ENCODE measurements around the gene SH3PXD2A.

The SH3PXD2A gene

GRCh38 chr10:103558911-103559310 is 296.5 kb downstream of the SH3PXD2A start:
- H3K4me3 ChIP-seq (ENCODE audit: control insufficient read depth in 1 of 7, extremely low read depth in 1 of 7, insufficient read depth in 4 of 7, low read depth in 2 of 7, low read length in 6 of 7) = no peak overlapping the region
- ChIA-PET POLR2A (interaction anchor here (0.6 kb wide), 1 partner anchor 9 kb away, joined by 4 read pairs; no protein-coding TSS in a partner anchor), CTCF (interaction anchor here (1.2 to 2.6 kb wide), 4 partner anchors 12 to 34 kb away, joined by 3 to 7 read pairs (median 5); no protein-coding TSS in a partner anchor)
- H3K27me3 ChIP-seq (replicated peaks in 2 of 5; ENCODE audit: control insufficient read depth in 4 of 5, insufficient read depth in 5 of 5, low read length in 4 of 5) = peaks cover 0 to 13% (median 8%) of the 10 kb centered on the region in 5 experiments
- WGBS (ENCODE audit: insufficient coverage) = 11% methylated on average over 9 of the region's 9 CpGs
- DNase-seq = peak in 2 of 3 donors; percentile 59 to 60
- H3K36me3 ChIP-seq (ENCODE audit: control insufficient read depth in 4 of 4, insufficient read depth in 4 of 4, low read length in 3 of 4) = no peaks in the 10 kb centered on the region
- no peak overlapping the region for H3K27ac ChIP-seq (ENCODE audit: insufficient read depth in 1 of 2, low read depth in 1 of 2, low read length in 2 of 2, poor library complexity in 1 of 2, severe bottlenecking in 2 of 2)
- H3K4me1 ChIP-seq (ENCODE audit: control extremely low read depth in 1 of 4, control insufficient read depth in 4 of 4, insufficient read depth in 4 of 4, low read length in 3 of 4) = peaks cover 0 to 22% (median 19%) of the 10 kb centered on the region in 4 experiments
- H3K9me3 ChIP-seq (ENCODE audit: control extremely low read depth in 1 of 5, control insufficient read depth in 4 of 5, insufficient read depth in 2 of 5, low read depth in 1 of 5, low read length in 4 of 5) = peaks cover 0 to 3% (median 0%) of the 10 kb centered on the region in 5 experiments

GRCh38 chr10:103557455-103557854 is 297.9 kb downstream of the SH3PXD2A start:
- ChIA-PET CTCF (interaction anchor here (1.4 to 2.6 kb wide), 2 partner anchors 10 to 35 kb away, joined by 3 to 7 read pairs; no protein-coding TSS in a partner anchor), POLR2A (no interaction called here)
- no peak overlapping the region for H3K4me3 ChIP-seq (ENCODE audit: control insufficient read depth in 1 of 7, extremely low read depth in 1 of 7, insufficient read depth in 4 of 7, low read depth in 2 of 7, low read length in 6 of 7)
- peaks cover 0 to 22% (median 19%) of the 10 kb centered on the region in 4 experiments for H3K4me1 ChIP-seq (ENCODE audit: control extremely low read depth in 1 of 4, control insufficient read depth in 4 of 4, insufficient read depth in 4 of 4, low read length in 3 of 4)
- H3K27me3 ChIP-seq (replicated peaks in 2 of 5; ENCODE audit: control insufficient read depth in 4 of 5, insufficient read depth in 5 of 5, low read length in 4 of 5) = peaks cover 0 to 13% (median 8%) of the 10 kb centered on the region in 5 experiments
- H3K9me3 ChIP-seq (ENCODE audit: control extremely low read depth in 1 of 5, control insufficient read depth in 4 of 5, insufficient read depth in 2 of 5, low read depth in 1 of 5, low read length in 4 of 5) = peaks cover 0 to 3% (median 0%) of the 10 kb centered on the region in 5 experiments
- H3K36me3 ChIP-seq (ENCODE audit: control insufficient read depth in 4 of 4, insufficient read depth in 4 of 4, low read length in 3 of 4) = no peaks in the 10 kb centered on the region
- 93% methylated on average over 7 of the region's 10 CpGs for WGBS (ENCODE audit: insufficient coverage)
- H3K27ac ChIP-seq (ENCODE audit: insufficient read depth in 1 of 2, low read depth in 1 of 2, low read length in 2 of 2, poor library complexity in 1 of 2, severe bottlenecking in 2 of 2) = no peak overlapping the region
- no peak for DNase-seq

GRCh38 chr10:103556383-103557007 is 298.9 kb downstream of the SH3PXD2A start:
- Histone ChIP-seq H3K9me3 (ENCODE audit: control extremely low read depth in 1 of 5, control insufficient read depth in 4 of 5, insufficient read depth in 2 of 5, low read depth in 1 of 5, low read length in 4 of 5) (peaks cover 0 to 3% (median 0%) of the 10 kb centered on the region in 5 experiments), H3K36me3 (ENCODE audit: control insufficient read depth in 4 of 4, insufficient read depth in 4 of 4, low read length in 3 of 4) (no peaks in the 10 kb centered on the region), H3K4me3 (ENCODE audit: control insufficient read depth in 1 of 7, extremely low read depth in 1 of 7, insufficient read depth in 4 of 7, low read depth in 2 of 7, low read length in 6 of 7) (no peak overlapping the region), H3K27me3 (replicated peaks in 2 of 5; ENCODE audit: control insufficient read depth in 4 of 5, insufficient read depth in 5 of 5, low read length in 4 of 5) (peaks cover 0 to 13% (median 8%) of the 10 kb centered on the region in 5 experiments), H3K4me1 (ENCODE audit: control extremely low read depth in 1 of 4, control insufficient read depth in 4 of 4, insufficient read depth in 4 of 4, low read length in 3 of 4) (peaks cover 0 to 22% (median 19%) of the 10 kb centered on the region in 4 experiments), H3K27ac (ENCODE audit: insufficient read depth in 1 of 2, low read depth in 1 of 2, low read length in 2 of 2, poor library complexity in 1 of 2, severe bottlenecking in 2 of 2) (no peak overlapping the region)
- CTCF ChIA-PET = interaction anchor here (2.5 kb wide), 1 partner anchor 9 kb away, joined by 8 read pairs; no protein-coding TSS in a partner anchor
- no peak for DNase-seq
- WGBS (ENCODE audit: insufficient coverage) = 95% methylated on average over 10 of the region's 12 CpGs
- POLR2A ChIA-PET = no interaction called here

- Histone ChIP-seq H3K4me3 (ENCODE audit: control insufficient read depth in 1 of 7, extremely low read depth in 1 of 7, insufficient read depth in 4 of 7, low read depth in 2 of 7, low read length in 6 of 7) (peak overlapping the region in 5 of 7 experiments; percentile 13 to 67 (median 55)), H3K27me3 (replicated peaks in 2 of 5; ENCODE audit: control insufficient read depth in 4 of 5, insufficient read depth in 5 of 5, low read length in 4 of 5) (peaks cover 0 to 13% (median 8%) of the 10 kb centered on the region in 5 experiments), H3K9me3 (ENCODE audit: control extremely low read depth in 1 of 5, control insufficient read depth in 4 of 5, insufficient read depth in 2 of 5, low read depth in 1 of 5, low read length in 4 of 5) (no peaks in the 10 kb centered on the region), H3K27ac (ENCODE audit: insufficient read depth in 1 of 2, low read depth in 1 of 2, low read length in 2 of 2, poor library complexity in 1 of 2, severe bottlenecking in 2 of 2) (no peak overlapping the region), H3K4me1 (ENCODE audit: control extremely low read depth in 1 of 4, control insufficient read depth in 4 of 4, insufficient read depth in 4 of 4, low read length in 3 of 4) (peaks cover 0 to 22% (median 19%) of the 10 kb centered on the region in 4 experiments), H3K36me3 (ENCODE audit: control insufficient read depth in 4 of 4, insufficient read depth in 4 of 4, low read length in 3 of 4) (no peaks in the 10 kb centered on the region)
- POLR2A ChIA-PET = interaction anchor here (0.6 kb wide), 1 partner anchor 51 kb away, joined by 3 read pairs; no protein-coding TSS in a partner anchor
- no peak for DNase-seq
- CTCF ChIA-PET = interaction anchor here (2.5 kb wide), 1 partner anchor 10 kb away, joined by 8 read pairs; no protein-coding TSS in a partner anchor
- 88% methylated on average over 11 of the region's 11 CpGs for WGBS (ENCODE audit: insufficient coverage)
Measured at GRCh38 chr10:103555712-103556111, 299.7 kb downstream of the SH3PXD2A start.

DNA sequence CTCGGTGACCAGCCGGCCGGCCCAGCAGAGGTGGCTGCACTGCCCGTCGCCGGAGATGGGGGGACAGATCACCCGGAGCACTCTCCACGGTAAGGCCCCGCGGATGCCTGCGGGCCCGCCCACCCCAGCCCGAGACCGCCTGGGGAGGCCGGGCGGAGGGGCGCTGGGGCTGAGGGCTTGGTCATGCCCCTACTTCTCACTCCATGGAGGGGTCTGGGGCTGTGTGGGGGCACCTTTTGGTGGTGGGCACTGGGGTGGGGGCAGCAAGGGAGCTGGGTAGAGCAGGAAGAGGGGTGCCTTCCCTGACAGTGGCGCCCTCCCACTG is 300.1 kb downstream of the SH3PXD2A start:
- H3K9me3 ChIP-seq (ENCODE audit: control extremely low read depth in 1 of 5, control insufficient read depth in 4 of 5, insufficient read depth in 2 of 5, low read depth in 1 of 5, low read length in 4 of 5) = no peaks in the 10 kb centered on the region
- WGBS (ENCODE audit: insufficient coverage) = 0% methylated on average over 8 of the region's 18 CpGs
- DNase-seq = no peak
- peaks cover 0 to 13% (median 8%) of the 10 kb centered on the region in 5 experiments for H3K27me3 ChIP-seq (replicated peaks in 2 of 5; ENCODE audit: control insufficient read depth in 4 of 5, insufficient read depth in 5 of 5, low read length in 4 of 5)
- H3K36me3 ChIP-seq (ENCODE audit: control insufficient read depth in 4 of 4, insufficient read depth in 4 of 4, low read length in 3 of 4) = no peaks in the 10 kb centered on the region
- peak overlapping the region in 5 of 7 experiments; percentile 13 to 67 (median 55) for H3K4me3 ChIP-seq (ENCODE audit: control insufficient read depth in 1 of 7, extremely low read depth in 1 of 7, insufficient read depth in 4 of 7, low read depth in 2 of 7, low read length in 6 of 7)
- CTCF ChIA-PET = interaction anchor here (2.5 kb wide), 1 partner anchor 10 kb away, joined by 8 read pairs; no protein-coding TSS in a partner anchor
- peaks cover 0 to 22% (median 19%) of the 10 kb centered on the region in 4 experiments for H3K4me1 ChIP-seq (ENCODE audit: control extremely low read depth in 1 of 4, control insufficient read depth in 4 of 4, insufficient read depth in 4 of 4, low read length in 3 of 4)
- H3K27ac ChIP-seq (ENCODE audit: insufficient read depth in 1 of 2, low read depth in 1 of 2, low read length in 2 of 2, poor library complexity in 1 of 2, severe bottlenecking in 2 of 2) = no peak overlapping the region
- POLR2A ChIA-PET = interaction anchor here (0.6 kb wide), 1 partner anchor 51 kb away, joined by 3 read pairs; no protein-coding TSS in a partner anchor

- CTCF ChIA-PET = interaction anchor here (2.5 kb wide), 1 partner anchor 11 kb away, joined by 8 read pairs; no protein-coding TSS in a partner anchor
- Histone ChIP-seq H3K27ac (ENCODE audit: insufficient read depth in 1 of 2, low read depth in 1 of 2, low read length in 2 of 2, poor library complexity in 1 of 2, severe bottlenecking in 2 of 2) (no peak overlapping the region), H3K36me3 (ENCODE audit: control insufficient read depth in 4 of 4, insufficient read depth in 4 of 4, low read length in 3 of 4) (no peaks in the 10 kb centered on the region), H3K4me3 (ENCODE audit: control insufficient read depth in 1 of 7, extremely low read depth in 1 of 7, insufficient read depth in 4 of 7, low read depth in 2 of 7, low read length in 6 of 7) (peak overlapping the region in 4 of 7 experiments; percentile 34 to 67 (median 56)), H3K9me3 (ENCODE audit: control extremely low read depth in 1 of 5, control insufficient read depth in 4 of 5, insufficient read depth in 2 of 5, low read depth in 1 of 5, low read length in 4 of 5) (no peaks in the 10 kb centered on the region), H3K4me1 (ENCODE audit: control extremely low read depth in 1 of 4, control insufficient read depth in 4 of 4, insufficient read depth in 4 of 4, low read length in 3 of 4) (peaks cover 0 to 22% (median 19%) of the 10 kb centered on the region in 4 experiments), H3K27me3 (replicated peaks in 2 of 5; ENCODE audit: control insufficient read depth in 4 of 5, insufficient read depth in 5 of 5, low read length in 4 of 5) (peaks cover 0 to 13% (median 8%) of the 10 kb centered on the region in 5 experiments)
- whole genome bisulfite sequencing (ENCODE audit: insufficient coverage) = 10% methylated on average over 15 of the region's 44 CpGs
- POLR2A ChIA-PET = no interaction called here
- peak; percentile 41 to 79 (median 77) for DNase-seq
Measured at GRCh38 chr10:103554488-103555324, 300.7 kb downstream of the SH3PXD2A start.

All from common myeloid progenitor, CD34-positive (primary cell).